SK-MEL-5 (cell line): ENCODE data around the gene DNAH17. TPM values are rescaled to one million over a fixed set of nuclear protein-coding genes. Genes with fewer than 3 reads are reported as not detected.
"Not testable (repeated sequence)": the region's sequence is repeated elsewhere in the genome, so short reads cannot be mapped to it uniquely, and the experiment has no call there.

Experiments used
- DNase-seq: peaks from one replicate; pipeline ENCODE4 v3.0.0-alpha.2; 2016; ENCODE audit warnings: low read depth, low spot score
- in situ Hi-C: cut with HindIII; loops from 2 replicates; pipeline ENCODE4 v1.10.0; 2016; ENCODE audit warnings: low sequenced_read_pairs, high pct_unique_total_duplicates, low pct_unique_long_range_greater_than_20kb
- total RNA-seq: library from RNA; depleted of rRNA; stranded (reverse); fragments of >200 nt; shearing (Covaris generic); gene quantifications from 2 replicates; pipeline ENCODE4 v1.2.3, GENCODE V29; 2014

The DNAH17 gene
- total RNA-seq, 1 experiment from 2014 or later = 0.24 TPM

GRCh38 chr17:78466786-78467715 lies 110.1 kb downstream of the DNAH17 start:
- DNase-seq = no peak
- in situ Hi-C loops = no loop called here

GRCh38 chr17:78466109-78466785 lies 110.9 kb downstream of the DNAH17 start:
- in situ Hi-C loops, DNase-seq: not testable (repeated sequence)

DNA sequence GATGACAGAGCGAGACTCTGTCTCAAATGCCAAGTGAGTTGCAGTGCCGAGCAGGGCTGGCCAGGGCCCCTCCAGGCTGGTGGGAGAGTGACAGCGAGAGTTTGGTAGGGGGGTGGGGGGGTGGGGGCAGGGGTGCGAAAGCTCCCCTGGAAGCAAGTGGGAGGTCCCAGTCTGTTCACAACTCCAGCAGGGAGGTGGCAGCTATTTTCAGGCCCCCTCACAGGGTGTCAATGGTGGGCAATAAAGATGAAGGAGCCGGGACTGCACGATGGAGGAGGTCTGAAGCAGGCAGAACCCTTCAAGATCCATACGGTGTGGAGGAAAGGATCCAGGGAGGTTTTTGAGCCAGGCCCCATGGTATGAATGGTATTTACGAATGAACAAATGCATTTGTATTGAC lies 115.0 kb downstream of the DNAH17 start:
- in situ Hi-C loops = no loop called here
- DNase-seq = no peak

DNA sequence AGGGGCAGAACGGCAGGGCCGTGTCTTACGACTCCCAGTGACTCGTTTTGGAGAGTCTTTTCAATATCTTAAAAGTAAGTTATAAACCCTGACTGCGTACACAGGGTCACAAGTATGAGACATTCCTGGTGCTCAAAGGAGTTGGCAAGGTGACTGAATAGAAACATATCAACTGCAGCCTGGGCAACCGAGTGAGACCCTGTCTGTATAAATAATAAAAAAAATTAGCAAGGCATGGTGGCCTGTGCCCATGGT lies 115.5 kb downstream of the DNAH17 start:
- no peak for DNase-seq
- in situ Hi-C loops = no loop called here

DNA sequence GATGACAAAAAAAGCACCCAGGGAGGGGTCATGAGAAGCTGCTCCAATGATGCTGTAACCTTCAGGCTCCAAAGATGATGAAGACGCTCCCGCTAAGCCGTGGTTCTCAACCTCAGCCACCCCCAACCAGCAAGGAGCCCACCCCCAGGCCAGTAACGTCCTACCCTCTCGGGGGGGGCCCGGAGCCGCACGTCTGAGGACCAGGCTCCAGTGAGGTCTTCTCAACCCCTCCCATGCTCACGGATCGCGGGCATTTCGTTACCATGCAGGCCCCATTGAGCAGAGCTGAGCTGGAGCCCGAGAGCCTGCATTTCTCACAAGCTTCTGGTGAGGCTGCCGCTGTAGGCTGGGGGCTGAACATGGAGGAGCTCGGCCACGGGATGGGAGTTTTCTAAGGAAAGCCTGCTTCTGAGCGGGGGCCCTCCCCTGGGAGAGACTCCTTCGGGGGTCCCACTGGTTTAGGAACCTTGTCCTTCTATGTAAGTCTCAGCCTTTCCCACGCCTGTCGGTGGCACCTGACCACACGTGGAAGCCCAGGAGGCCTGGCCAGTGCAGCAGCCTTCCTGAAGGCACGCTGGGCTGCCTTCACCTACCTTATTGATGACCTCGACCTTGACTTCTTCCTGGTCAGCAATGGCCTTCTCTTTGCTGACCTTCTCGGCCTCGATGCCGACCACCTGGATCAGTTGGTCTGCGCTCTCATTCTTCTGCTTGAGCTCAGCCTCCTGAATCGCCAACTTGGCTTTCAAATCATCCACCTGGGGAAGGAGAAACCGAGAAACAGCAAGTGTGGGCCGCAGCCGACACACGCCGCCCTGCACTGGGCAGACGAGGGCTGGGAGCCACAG lies 116.0 kb downstream of the DNAH17 start:
- in situ Hi-C loops = no loop called here
- DNase-seq = no peak

GRCh38 chr17:78460176-78460675 lies 117.0 kb downstream of the DNAH17 start:
- no peak for DNase-seq
- in situ Hi-C loops = no loop called here

- DNase-seq = no peak
- in situ Hi-C loops = no loop called here
These were observed 117.5 kb downstream of the DNAH17 start for GRCh38 chr17:78459696-78460095.

DNA sequence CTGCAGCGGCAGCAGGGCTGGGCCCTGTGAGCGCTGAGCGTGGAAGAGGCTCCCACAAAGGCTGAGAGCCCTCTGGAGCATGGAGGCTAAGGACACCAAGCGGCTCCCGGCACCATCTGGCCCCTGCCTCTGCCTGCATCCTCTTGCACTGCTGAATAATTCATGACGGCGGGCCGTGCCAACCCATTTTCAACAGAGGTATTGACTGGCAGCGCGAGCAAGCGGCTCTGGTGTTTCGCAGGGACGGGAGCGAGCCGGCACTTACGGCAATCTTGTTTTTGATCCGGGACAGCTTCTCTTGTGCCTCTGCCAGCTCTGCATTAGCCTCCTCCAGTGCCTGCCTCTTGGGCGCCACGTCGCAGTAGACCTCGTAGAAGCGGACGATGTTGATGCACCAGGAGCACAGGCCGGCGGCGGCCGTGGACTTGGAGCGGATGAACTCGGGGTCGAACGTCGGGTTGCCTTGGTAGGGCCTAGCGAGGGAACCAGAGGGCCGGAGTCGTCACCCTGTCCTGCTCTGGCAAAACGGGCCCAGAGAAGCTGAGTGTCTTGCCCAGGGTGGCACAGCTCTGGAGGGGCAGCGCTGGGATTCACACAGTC lies 118.4 kb downstream of the DNAH17 start:
- in situ Hi-C loops = no loop called here

DNA sequence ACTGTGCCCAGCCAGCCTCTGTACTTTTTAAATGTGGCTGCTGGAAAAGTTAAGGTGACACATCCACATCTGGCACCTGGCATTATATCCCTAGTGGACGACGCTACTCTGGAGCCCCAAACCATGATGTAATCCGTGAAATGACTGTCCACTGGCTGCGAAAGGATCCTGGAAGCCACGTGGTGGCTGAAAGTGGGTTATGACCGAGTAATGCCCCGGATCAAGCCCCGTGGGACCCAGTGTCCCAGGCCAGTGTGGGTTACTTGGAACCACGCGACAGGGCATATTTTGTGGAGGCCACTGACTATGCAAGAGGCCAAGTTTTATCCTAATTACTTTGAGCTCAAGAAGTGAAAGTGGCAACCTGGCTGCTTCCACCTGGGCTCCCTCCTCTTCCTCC lies 119.1 kb downstream of the DNAH17 start:
- no peak for DNase-seq

More for the DNA sequence above, 118.4 kb downstream of the DNAH17 start:
- no peak for DNase-seq

DNA sequence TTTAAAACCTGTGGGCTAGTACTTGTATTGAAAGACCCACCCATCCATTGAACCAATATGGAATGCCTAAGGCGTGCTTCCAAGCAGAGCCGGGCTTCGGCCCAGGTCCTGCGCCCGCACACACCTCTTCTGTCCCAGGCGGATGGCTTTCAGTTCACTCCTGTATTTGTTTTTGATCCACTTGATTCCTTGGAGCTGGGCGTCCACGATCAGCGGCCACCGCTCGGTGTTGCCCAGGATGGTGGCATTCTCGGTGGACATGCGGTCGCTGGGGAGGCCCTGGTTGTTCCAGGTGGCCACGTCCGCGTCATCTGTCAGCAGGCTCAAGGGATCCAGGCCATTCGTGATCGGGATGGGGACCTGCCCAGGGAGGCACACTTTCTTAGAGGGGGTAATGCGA lies 122.8 kb downstream of the DNAH17 start:
- no peak for DNase-seq
- in situ Hi-C loops = no loop called here

More for the DNA sequence above, 119.1 kb downstream of the DNAH17 start:
- in situ Hi-C loops = no loop called here

GRCh38 chr17:78451753-78452152 lies 125.4 kb downstream of the DNAH17 start:
- no peak for DNase-seq
- in situ Hi-C loops = no loop called here

- in situ Hi-C loops = no loop called here
- no peak for DNase-seq
These were observed 126.4 kb downstream of the DNAH17 start for GRCh38 chr17:78450696-78451345.

- DNase-seq = no peak
- in situ Hi-C loops = no loop called here
These were observed 127.1 kb downstream of the DNAH17 start for GRCh38 chr17:78449983-78450595.

DNA sequence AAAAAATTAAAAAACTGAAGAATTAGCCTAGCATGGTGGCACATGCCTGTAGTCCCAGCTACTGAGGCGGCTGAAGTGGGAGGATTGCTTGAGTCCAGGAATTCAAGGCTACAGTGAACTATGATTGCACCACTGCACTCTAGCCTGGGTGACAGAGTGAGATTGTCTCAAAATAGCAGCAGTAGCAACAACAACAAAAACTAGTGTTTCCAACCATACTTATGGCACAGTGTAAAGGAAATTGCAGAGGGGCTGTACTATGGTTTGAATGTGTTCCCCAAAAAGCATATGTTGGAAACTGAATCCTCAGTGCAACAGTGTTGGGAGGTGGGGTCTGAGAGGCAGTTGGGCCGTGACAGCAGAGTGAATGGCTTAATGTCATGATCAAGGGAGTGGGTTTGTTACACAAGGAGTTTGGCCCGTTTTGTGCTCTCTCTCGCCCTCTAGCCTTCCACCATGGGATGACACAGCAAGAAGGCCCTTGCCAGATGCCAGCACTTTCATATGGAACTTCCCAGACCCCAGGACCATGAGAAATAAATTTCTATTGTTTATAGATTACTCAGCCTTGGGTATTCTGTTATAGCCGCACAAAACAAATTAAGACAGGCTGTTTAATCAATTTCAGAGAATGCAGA lies 128.7 kb downstream of the DNAH17 start:
- DNase-seq = peak; percentile 69
- in situ Hi-C loops = no loop called here

- in situ Hi-C loops = no loop called here
These were observed 130.4 kb downstream of the DNAH17 start for GRCh38 chr17:78446833-78447232.

GRCh38 chr17:78444392-78444791 lies 132.8 kb downstream of the DNAH17 start:
- DNase-seq = no peak
- in situ Hi-C loops = no loop called here

More at GRCh38 chr17:78446833-78447232, 130.4 kb downstream of the DNAH17 start:
- DNase-seq = no peak
